Measurements from ENCODE around the gene CASP1. TPM values are rescaled to one million over a fixed set of nuclear protein-coding genes. Genes with fewer than 3 reads are reported as not detected.
"Not testable (repeated sequence)": the region's sequence is repeated elsewhere in the genome, so short reads cannot be mapped to it uniquely, and the experiment has no call there.

Gene CASP1
- total and polyA plus RNA-seq, 7 experiments from 2014 or later: 29.5 to 141 (median 70.1) TPM

- Mint-ChIP-seq H3K27ac (peak overlapping the region; percentile 92 to 100 (median 96)), H3K4me3 (peak overlapping the region; percentile 90 to 98 (median 94)), H3K36me3 (peaks cover 12 to 51% (median 41%) of the 10 kb centered on the region in 5 donors), H3K4me1 (peaks cover 32 to 65% (median 54%) of the 10 kb centered on the region in 7 donors)
- H3K9me3 Mint-ChIP-seq; H3K9me3 ChIP-seq (ENCODE audit: control insufficient read depth in 2 of 3, low read length in 3 of 3); H3K27me3 ChIP-seq (ENCODE audit: control insufficient read depth in 2 of 2, insufficient read depth in 2 of 2, low read length in 2 of 2); CTCF ChIA-PET; H3K27me3 Mint-ChIP-seq: not testable (repeated sequence)
- DNase-seq (peak in 1 of 9 donors; percentile 7), ATAC-seq (peak; percentile 18)
- intact Hi-C loops (cut with micrococcal nuclease): loop anchor here (2.0 to 10.0 kb wide), 2 partner anchors 66 to 990 kb away; partner anchors contain the start of genes CASP4 (in 1 of the 2) and MSANTD4 (in 1 of the 2)
- POLR2A ChIA-PET: interaction anchor here (1.6 kb wide), 1 partner anchor 9 kb away, joined by 6 read pairs; no protein-coding TSS in a partner anchor
- Histone ChIP-seq H3K4me3 (ENCODE audit: low read length) (peak overlapping the region; percentile 70), H3K4me1 (ENCODE audit: control insufficient read depth in 2 of 2, insufficient read depth in 2 of 2, low read length in 2 of 2) (peaks cover 19 to 44% of the 10 kb centered on the region in 2 donors), H3K27ac (ENCODE audit: low read depth, low read length) (peak overlapping the region; percentile 85), H3K36me3 (ENCODE audit: control insufficient read depth in 2 of 3, insufficient read depth in 3 of 3, low read length in 3 of 3) (peaks cover 12 to 18% (median 12%) of the 10 kb centered on the region in 3 experiments)
Observed at GRCh38 chr11:105034388-105034787, 556 bp downstream of the CASP1 start.

GRCh38 chr11:105033781-105034180, 1.2 kb downstream of the CASP1 start:
- ChIA-PET POLR2A (interaction anchor here (1.6 kb wide), 1 partner anchor 10 kb away, joined by 6 read pairs; no protein-coding TSS in a partner anchor), CTCF (no interaction called here)
- H3K9me3 ChIP-seq (ENCODE audit: control insufficient read depth in 2 of 3, low read length in 3 of 3): no peaks in the 10 kb centered on the region
- peak overlapping the region; percentile 85 for H3K27ac ChIP-seq (ENCODE audit: low read depth, low read length)
- H3K9me3 Mint-ChIP-seq: peaks cover 0 to 7% (median 2%) of the 10 kb centered on the region in 11 donors
- H3K27ac Mint-ChIP-seq: peak overlapping the region; percentile 92 to 100 (median 96)
- H3K36me3 ChIP-seq (ENCODE audit: control insufficient read depth in 2 of 3, insufficient read depth in 3 of 3, low read length in 3 of 3): peaks cover 16 to 24% (median 17%) of the 10 kb centered on the region in 3 experiments
- peak; percentile 24 for ATAC-seq
- DNase-seq: peak in 2 of 9 donors; percentile 8 to 20
- H3K36me3 Mint-ChIP-seq: peaks cover 17 to 56% (median 44%) of the 10 kb centered on the region in 5 donors
- no peaks in the 10 kb centered on the region for H3K27me3 Mint-ChIP-seq
- intact Hi-C loops (cut with micrococcal nuclease): loop anchor here (2.0 to 10.0 kb wide), 4 partner anchors 13 to 991 kb away; partner anchors contain the start of genes CASP4 (in 1 of the 2) and MSANTD4 (in 1 of the 2)
- peak overlapping the region; percentile 70 for H3K4me3 ChIP-seq (ENCODE audit: low read length)
- H3K27me3 ChIP-seq (ENCODE audit: control insufficient read depth in 2 of 2, insufficient read depth in 2 of 2, low read length in 2 of 2): no peaks in the 10 kb centered on the region
- peak overlapping the region; percentile 90 to 98 (median 94) for H3K4me3 Mint-ChIP-seq
- peaks cover 19 to 44% of the 10 kb centered on the region in 2 donors for H3K4me1 ChIP-seq (ENCODE audit: control insufficient read depth in 2 of 2, insufficient read depth in 2 of 2, low read length in 2 of 2)
- peaks cover 32 to 66% (median 59%) of the 10 kb centered on the region in 7 donors for H3K4me1 Mint-ChIP-seq

- Histone ChIP-seq H3K36me3 (ENCODE audit: control insufficient read depth in 2 of 3, insufficient read depth in 3 of 3, low read length in 3 of 3) (peaks cover 16 to 27% (median 19%) of the 10 kb centered on the region in 3 experiments), H3K9me3 (ENCODE audit: control insufficient read depth in 2 of 3, low read length in 3 of 3) (no peaks in the 10 kb centered on the region), H3K27ac (ENCODE audit: low read depth, low read length) (peak overlapping the region; percentile 85), H3K27me3 (ENCODE audit: control insufficient read depth in 2 of 2, insufficient read depth in 2 of 2, low read length in 2 of 2) (no peaks in the 10 kb centered on the region), H3K4me1 (ENCODE audit: control insufficient read depth in 2 of 2, insufficient read depth in 2 of 2, low read length in 2 of 2) (peaks cover 19 to 44% of the 10 kb centered on the region in 2 donors), H3K4me3 (ENCODE audit: low read length) (peak overlapping the region; percentile 70)
- Mint-ChIP-seq H3K27me3 (no peaks in the 10 kb centered on the region), H3K27ac (peak overlapping the region; percentile 52 to 99 (median 93)), H3K4me3 (peak overlapping the region; percentile 90 to 98 (median 94)), H3K36me3 (peaks cover 20 to 57% (median 44%) of the 10 kb centered on the region in 5 donors), H3K9me3 (peaks cover 0 to 5% (median 0%) of the 10 kb centered on the region in 11 donors), H3K4me1 (peaks cover 32 to 70% (median 63%) of the 10 kb centered on the region in 7 donors)
- ATAC-seq (peak; percentile 57), DNase-seq (no peak)
- ChIA-PET CTCF (no interaction called here), POLR2A (interaction anchor here (1.6 kb wide), 1 partner anchor 10 kb away, joined by 6 read pairs; no protein-coding TSS in a partner anchor)
- intact Hi-C loops (cut with micrococcal nuclease): loop anchor here (2.0 to 10.0 kb wide), 3 partner anchors 13 to 991 kb away; partner anchors contain the start of gene MSANTD4 (in 1 of the 2)
Observed at GRCh38 chr11:105033343-105033742, 1.6 kb downstream of the CASP1 start.

GRCh38 chr11:105032495-105032894, 2.4 kb downstream of the CASP1 start:
- no peak overlapping the region for H3K27ac ChIP-seq (ENCODE audit: low read depth, low read length)
- H3K9me3 ChIP-seq (ENCODE audit: control insufficient read depth in 2 of 3, low read length in 3 of 3): no peaks in the 10 kb centered on the region
- DNase-seq (no peak), ATAC-seq (peak; percentile 36)
- H3K4me1 ChIP-seq (ENCODE audit: control insufficient read depth in 2 of 2, insufficient read depth in 2 of 2, low read length in 2 of 2): peaks cover 19 to 44% of the 10 kb centered on the region in 2 donors
- Mint-ChIP-seq H3K4me1 (peaks cover 37 to 76% (median 68%) of the 10 kb centered on the region in 7 donors), H3K9me3 (peaks cover 0 to 3% (median 0%) of the 10 kb centered on the region in 11 donors), H3K36me3 (peaks cover 16 to 54% (median 41%) of the 10 kb centered on the region in 5 donors), H3K27me3 (no peaks in the 10 kb centered on the region), H3K27ac (peak overlapping the region in 7 of 9 donors; percentile 5 to 99 (median 46)), H3K4me3 (peak overlapping the region; percentile 68 to 98 (median 92))
- H3K27me3 ChIP-seq (ENCODE audit: control insufficient read depth in 2 of 2, insufficient read depth in 2 of 2, low read length in 2 of 2): no peaks in the 10 kb centered on the region
- intact Hi-C loops (cut with micrococcal nuclease): loop anchor here (2.0 to 10.0 kb wide), 3 partner anchors 14 to 992 kb away; partner anchors contain the start of gene MSANTD4 (in 1 of the 2)
- H3K4me3 ChIP-seq (ENCODE audit: low read length): peak overlapping the region; percentile 70
- ChIA-PET CTCF (interaction anchor here (0.6 kb wide), 1 partner anchor 48 kb away, joined by 3 read pairs; no protein-coding TSS in a partner anchor), POLR2A (no interaction called here)
- peaks cover 16 to 27% (median 19%) of the 10 kb centered on the region in 3 experiments for H3K36me3 ChIP-seq (ENCODE audit: control insufficient read depth in 2 of 3, insufficient read depth in 3 of 3, low read length in 3 of 3)

- Mint-ChIP-seq H3K27ac (peak overlapping the region; percentile 15 to 80 (median 46)), H3K4me1 (peaks cover 20 to 57% (median 39%) of the 10 kb centered on the region in 7 donors), H3K36me3 (peaks cover 24 to 75% (median 52%) of the 10 kb centered on the region in 5 donors), H3K9me3 (no peaks in the 10 kb centered on the region), H3K27me3 (no peaks in the 10 kb centered on the region), H3K4me3 (peak overlapping the region in 8 of 10 donors; percentile 3 to 72 (median 30))
- Histone ChIP-seq H3K4me3 (ENCODE audit: low read length) (no peak overlapping the region), H3K9me3 (ENCODE audit: control insufficient read depth in 2 of 3, low read length in 3 of 3) (no peaks in the 10 kb centered on the region), H3K36me3 (ENCODE audit: control insufficient read depth in 2 of 3, insufficient read depth in 3 of 3, low read length in 3 of 3) (peaks cover 16 to 43% (median 36%) of the 10 kb centered on the region in 3 experiments), H3K27me3 (ENCODE audit: control insufficient read depth in 2 of 2, insufficient read depth in 2 of 2, low read length in 2 of 2) (no peaks in the 10 kb centered on the region), H3K4me1 (ENCODE audit: control insufficient read depth in 2 of 2, insufficient read depth in 2 of 2, low read length in 2 of 2) (peaks cover 12 to 24% of the 10 kb centered on the region in 2 donors), H3K27ac (ENCODE audit: low read depth, low read length) (no peak overlapping the region)
- intact Hi-C loops (cut with micrococcal nuclease): no loop called here
- ChIA-PET CTCF (no interaction called here), POLR2A (no interaction called here)
- DNase-seq (no peak), ATAC-seq (peak; percentile 32)
Observed at GRCh38 chr11:105027678-105028077, 7.3 kb downstream of the CASP1 start.

- H3K36me3 ChIP-seq (ENCODE audit: control insufficient read depth in 2 of 3, insufficient read depth in 3 of 3, low read length in 3 of 3): peaks cover 4 to 25% (median 24%) of the 10 kb centered on the region in 3 experiments
- ChIA-PET POLR2A (no interaction called here), CTCF (no interaction called here)
- no peak overlapping the region for H3K4me3 ChIP-seq (ENCODE audit: low read length)
- Mint-ChIP-seq H3K27me3 (no peaks in the 10 kb centered on the region), H3K4me3 (no peak overlapping the region), H3K27ac (peak overlapping the region in 4 of 9 donors; percentile 13 to 49 (median 22)), H3K4me1 (peaks cover 15 to 45% (median 26%) of the 10 kb centered on the region in 7 donors), H3K36me3 (peaks cover 17 to 51% (median 37%) of the 10 kb centered on the region in 5 donors), H3K9me3 (peaks cover 0 to 3% (median 0%) of the 10 kb centered on the region in 11 donors)
- ATAC-seq: no peak
- H3K9me3 ChIP-seq (ENCODE audit: control insufficient read depth in 2 of 3, low read length in 3 of 3): no peaks in the 10 kb centered on the region
- H3K27ac ChIP-seq (ENCODE audit: low read depth, low read length): no peak overlapping the region
- H3K4me1 ChIP-seq (ENCODE audit: control insufficient read depth in 2 of 2, insufficient read depth in 2 of 2, low read length in 2 of 2): peaks cover 0 to under 1% of the 10 kb centered on the region in 2 donors
- no peaks in the 10 kb centered on the region for H3K27me3 ChIP-seq (ENCODE audit: control insufficient read depth in 2 of 2, insufficient read depth in 2 of 2, low read length in 2 of 2)
- intact Hi-C loops (cut with micrococcal nuclease): no loop called here
- no peak for DNase-seq
Observed at GRCh38 chr11:105024394-105024793, 10.6 kb downstream of the CASP1 start.

Data from naive thymus-derived CD4-positive, alpha-beta T cell (primary cell).